ENCODE data around the gene LRMDA. TPM values are rescaled to one million over a fixed set of nuclear protein-coding genes. Genes with fewer than 3 reads are reported as not detected.

The LRMDA gene
- total RNA-seq, 1 donor: under 0.01 TPM

DNA sequence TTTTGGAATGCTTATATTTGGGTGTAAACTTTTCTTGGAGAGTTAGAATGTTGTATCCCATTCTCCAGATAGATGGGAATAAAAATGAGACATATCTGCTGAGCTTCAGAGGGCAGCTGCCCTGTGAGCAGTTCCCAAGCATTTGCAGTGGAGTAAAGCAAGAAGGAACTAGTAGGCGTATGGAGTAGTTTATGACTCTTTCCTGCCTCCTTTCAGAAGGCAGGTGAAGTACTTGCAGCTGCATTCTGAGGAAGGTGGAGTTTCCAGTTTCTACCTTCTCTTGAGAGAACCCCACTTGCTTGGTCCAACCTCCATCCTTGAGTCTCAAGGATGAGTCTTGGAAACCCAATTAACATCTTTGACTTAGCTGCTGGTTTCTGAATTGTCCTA, 563.6 kb downstream of the LRMDA start:
- no peak for DNase-seq (ENCODE audit: low read depth)
- H3K4me3 ChIP-seq (ENCODE audit: low read depth, low read length): no peak overlapping the region
- no peak for TF ChIP-seq CTCF (IDR thresholded peaks at IDR 0.05; ENCODE audit: insufficient read depth, low read depth, low read length)

- DNase-seq (ENCODE audit: low read depth): no peak
- TF ChIP-seq CTCF (IDR thresholded peaks at IDR 0.05; ENCODE audit: insufficient read depth, low read depth, low read length): no peak
- H3K4me3 ChIP-seq (ENCODE audit: low read depth, low read length): no peak overlapping the region
Measured at GRCh38 chr10:75995720-75996119, 564.3 kb downstream of the LRMDA start.

- DNase-seq (ENCODE audit: low read depth): no peak
- no peak overlapping the region for H3K4me3 ChIP-seq (ENCODE audit: low read depth, low read length)
- no peak for TF ChIP-seq CTCF (IDR thresholded peaks at IDR 0.05; ENCODE audit: insufficient read depth, low read depth, low read length)
Measured at GRCh38 chr10:75999001-75999400, 567.6 kb downstream of the LRMDA start.

DNA sequence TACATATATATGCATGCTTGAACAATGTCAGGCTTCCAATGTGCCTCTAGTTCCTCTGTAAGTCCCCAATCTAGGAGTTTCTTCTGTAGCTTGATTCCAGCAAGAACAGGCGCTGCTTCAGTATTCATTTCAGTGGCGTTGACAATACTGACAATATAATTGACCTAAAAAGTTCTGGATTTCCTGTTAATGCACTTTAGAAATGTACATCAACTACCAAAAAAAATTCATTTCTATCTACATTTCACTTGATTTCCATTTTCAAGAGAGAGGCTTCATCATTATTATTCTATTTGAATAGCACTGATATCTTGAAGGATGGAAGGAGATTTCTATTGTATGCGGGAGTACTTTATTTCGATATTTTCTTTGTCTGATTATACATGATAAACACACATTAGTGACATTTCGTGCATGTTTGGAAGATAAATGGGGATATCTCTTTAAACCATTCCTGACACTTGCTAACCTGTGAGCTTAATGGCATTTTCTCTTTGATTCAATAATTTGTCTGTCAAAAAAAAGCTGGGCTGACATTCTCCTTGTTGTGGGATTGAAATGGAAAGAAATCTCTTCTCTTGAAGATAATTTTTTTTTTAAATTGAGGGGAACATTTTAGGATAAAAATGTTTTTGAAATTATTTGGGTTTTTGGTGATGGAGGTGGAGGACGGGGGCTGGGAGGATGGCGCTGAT, 568.2 kb downstream of the LRMDA start:
- TF ChIP-seq CTCF (IDR thresholded peaks at IDR 0.05; ENCODE audit: insufficient read depth, low read depth, low read length): no peak
- no peak for DNase-seq (ENCODE audit: low read depth)
- H3K4me3 ChIP-seq (ENCODE audit: low read depth, low read length): no peak overlapping the region

DNA sequence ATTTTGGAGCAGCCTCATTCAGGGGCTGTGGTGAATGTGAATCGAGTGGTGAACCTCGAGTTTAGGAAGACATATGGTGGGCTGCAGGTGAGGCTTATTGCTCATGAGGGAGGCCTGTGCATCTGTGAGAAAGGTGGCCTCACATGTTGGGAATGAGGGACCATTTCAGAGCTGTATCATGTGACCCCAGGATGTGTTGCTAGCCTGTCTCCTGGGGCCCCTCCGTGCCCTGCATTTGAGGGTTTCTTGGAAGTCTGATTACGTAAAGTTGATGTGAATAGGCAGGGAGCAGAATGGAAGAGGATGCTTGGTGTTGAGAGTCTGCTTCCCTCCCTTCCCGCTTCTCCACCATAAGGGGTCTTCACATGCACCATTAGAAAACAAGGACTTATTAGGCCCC, 569.1 kb downstream of the LRMDA start:
- DNase-seq (ENCODE audit: low read depth): no peak
- no peak overlapping the region for H3K4me3 ChIP-seq (ENCODE audit: low read depth, low read length)
- TF ChIP-seq CTCF (IDR thresholded peaks at IDR 0.05; ENCODE audit: insufficient read depth, low read depth, low read length): no peak

- no peak for DNase-seq (ENCODE audit: low read depth)
- no peak for TF ChIP-seq CTCF (IDR thresholded peaks at IDR 0.05; ENCODE audit: insufficient read depth, low read depth, low read length)
- no peak overlapping the region for H3K4me3 ChIP-seq (ENCODE audit: low read depth, low read length)
Measured at GRCh38 chr10:76001019-76001418, 569.6 kb downstream of the LRMDA start.

GRCh38 chr10:76001461-76001860, 570.0 kb downstream of the LRMDA start:
- TF ChIP-seq CTCF (IDR thresholded peaks at IDR 0.05; ENCODE audit: insufficient read depth, low read depth, low read length): no peak
- no peak overlapping the region for H3K4me3 ChIP-seq (ENCODE audit: low read depth, low read length)
- DNase-seq (ENCODE audit: low read depth): no peak

All from fibroblast of villous mesenchyme (primary cell).